Neural crest cell (in vitro differentiated cells): ENCODE measurements around the gene CEP120. TPM values are rescaled to one million over a fixed set of nuclear protein-coding genes. Genes with fewer than 3 reads are reported as not detected.
"Not testable (repeated sequence)": the region's sequence is repeated elsewhere in the genome, so short reads cannot be mapped to it uniquely, and the experiment has no call there.

Experiments
- DNase-seq: peaks from one replicate; pipeline ENCODE4 v3.0.0; 2021; ENCODE audit warnings: low read depth, mixed read lengths, low spot score
- H3K27ac Mint-ChIP-seq: one replicate; pipeline ENCODE4 v1.8.0; 2021; ENCODE audit warnings: mild to moderate bottlenecking, mixed read lengths; ENCODE audit not compliant: unreplicated experiment
- H3K27me3 Mint-ChIP-seq: 2 replicates; pipeline ENCODE4 v1.8.0; 2021; ENCODE audit warnings: low read depth, mild to moderate bottlenecking, mixed read lengths
- H3K36me3 Mint-ChIP-seq: 2 replicates; pipeline ENCODE4 v1.8.0; 2021; ENCODE audit warnings: low read depth, mild to moderate bottlenecking, mixed read lengths
- H3K4me1 Mint-ChIP-seq: 2 replicates; pipeline ENCODE4 v1.8.0; 2021; ENCODE audit warnings: mixed read lengths
- H3K4me3 Mint-ChIP-seq: one replicate; pipeline ENCODE4 v1.8.0; 2021; ENCODE audit warnings: mild to moderate bottlenecking, mixed read lengths
- H3K9me3 Mint-ChIP-seq: 2 replicates; pipeline ENCODE4 v1.8.0; 2021; ENCODE audit warnings: mixed read lengths
- total RNA-seq: library from RNA; stranded (reverse); gene quantifications from 2 replicates; pipeline ENCODE4 v1.2.1, GENCODE V29; 2021
- TF ChIP-seq, protein P1 (sequence below): fragments of 200-600 bp; sonication (generic); conservative IDR thresholded peaks from 2 replicates; pipeline ENCODE4 v1.5.0; 2021; ENCODE audit warnings: antibody characterized with exemption, mild to moderate bottlenecking

The CEP120 gene
- total RNA-seq, 1 donor from 2014 or later = 26.0 TPM

DNA sequence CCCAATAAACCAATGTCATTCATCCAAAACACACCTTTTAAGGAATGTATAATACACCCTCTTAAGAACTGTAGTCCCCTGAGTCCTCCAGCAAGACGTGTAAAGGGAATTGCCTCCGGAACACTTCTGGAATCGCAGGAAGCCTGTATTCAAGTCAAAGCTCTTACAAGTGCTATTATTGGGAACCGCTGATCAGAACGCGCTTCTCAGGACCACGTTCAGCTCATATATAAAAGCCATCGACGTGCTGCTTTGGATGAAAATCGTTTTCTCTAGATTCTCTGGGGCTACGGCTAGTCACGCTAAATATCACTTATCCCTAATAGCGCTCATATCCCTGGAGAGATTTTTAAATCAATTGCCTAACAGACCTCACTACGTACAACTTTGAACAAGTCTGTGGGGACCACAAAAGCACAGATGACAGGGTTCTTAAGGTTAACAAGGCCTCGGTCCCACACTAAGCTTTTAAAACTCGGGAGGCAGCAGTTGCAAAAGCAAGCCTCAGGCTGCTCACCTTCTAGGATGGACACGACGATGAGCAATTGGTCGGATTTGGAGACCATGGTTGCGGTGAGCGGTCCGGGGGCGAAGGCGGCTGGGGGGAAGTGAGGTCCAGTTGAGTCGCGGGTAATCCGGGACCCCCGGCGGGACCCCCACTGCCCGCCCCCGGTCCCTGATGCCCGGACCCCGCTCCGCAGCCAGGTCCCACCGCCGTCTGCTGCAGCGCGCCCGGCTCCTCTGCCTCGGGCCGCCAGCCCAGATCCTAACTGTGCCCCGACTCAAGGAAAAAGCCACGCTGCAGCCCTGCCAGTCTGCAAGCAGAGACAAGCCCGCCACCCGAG is 548 bp downstream of the CEP120 start:
- Mint-ChIP-seq H3K9me3 (no peaks in the 10 kb centered on the region), H3K27me3 (no peaks in the 10 kb centered on the region), H3K4me3 (no peak overlapping the region), H3K27ac (no peak overlapping the region), H3K36me3 (peaks cover 1% of the 10 kb centered on the region), H3K4me1 (peaks cover 17% of the 10 kb centered on the region)
- TF ChIP-seq, protein P1, sequence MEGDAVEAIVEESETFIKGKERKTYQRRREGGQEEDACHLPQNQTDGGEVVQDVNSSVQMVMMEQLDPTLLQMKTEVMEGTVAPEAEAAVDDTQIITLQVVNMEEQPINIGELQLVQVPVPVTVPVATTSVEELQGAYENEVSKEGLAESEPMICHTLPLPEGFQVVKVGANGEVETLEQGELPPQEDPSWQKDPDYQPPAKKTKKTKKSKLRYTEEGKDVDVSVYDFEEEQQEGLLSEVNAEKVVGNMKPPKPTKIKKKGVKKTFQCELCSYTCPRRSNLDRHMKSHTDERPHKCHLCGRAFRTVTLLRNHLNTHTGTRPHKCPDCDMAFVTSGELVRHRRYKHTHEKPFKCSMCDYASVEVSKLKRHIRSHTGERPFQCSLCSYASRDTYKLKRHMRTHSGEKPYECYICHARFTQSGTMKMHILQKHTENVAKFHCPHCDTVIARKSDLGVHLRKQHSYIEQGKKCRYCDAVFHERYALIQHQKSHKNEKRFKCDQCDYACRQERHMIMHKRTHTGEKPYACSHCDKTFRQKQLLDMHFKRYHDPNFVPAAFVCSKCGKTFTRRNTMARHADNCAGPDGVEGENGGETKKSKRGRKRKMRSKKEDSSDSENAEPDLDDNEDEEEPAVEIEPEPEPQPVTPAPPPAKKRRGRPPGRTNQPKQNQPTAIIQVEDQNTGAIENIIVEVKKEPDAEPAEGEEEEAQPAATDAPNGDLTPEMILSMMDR = no peak
- no peak for DNase-seq

DNA sequence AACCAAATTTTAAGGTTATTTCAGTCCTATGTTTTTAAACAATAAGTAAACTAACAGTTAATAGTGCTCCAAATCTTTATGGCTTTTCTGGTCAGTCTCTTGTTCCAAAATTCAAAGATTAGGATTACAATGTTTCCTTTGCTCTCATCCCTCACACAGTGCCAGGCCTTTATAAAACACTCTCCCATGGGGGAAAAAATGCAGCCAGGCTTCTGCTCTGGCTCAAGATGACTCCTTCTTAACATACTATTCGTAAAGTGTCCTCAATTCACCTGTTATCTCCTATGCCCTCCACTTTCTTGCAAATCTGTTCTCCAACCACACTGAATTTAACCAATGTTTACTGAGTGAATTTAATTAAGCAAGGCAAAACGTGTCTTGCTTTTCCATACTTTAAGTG is 1.4 kb downstream of the CEP120 start:
- H3K27ac Mint-ChIP-seq = no peak overlapping the region
- TF ChIP-seq, protein P1 = no peak
- no peaks in the 10 kb centered on the region for H3K27me3 Mint-ChIP-seq
- no peaks in the 10 kb centered on the region for H3K9me3 Mint-ChIP-seq
- no peak overlapping the region for H3K4me3 Mint-ChIP-seq
- H3K4me1 Mint-ChIP-seq = peaks cover 17% of the 10 kb centered on the region
- H3K36me3 Mint-ChIP-seq = peaks cover 3% of the 10 kb centered on the region
- DNase-seq = no peak

DNA sequence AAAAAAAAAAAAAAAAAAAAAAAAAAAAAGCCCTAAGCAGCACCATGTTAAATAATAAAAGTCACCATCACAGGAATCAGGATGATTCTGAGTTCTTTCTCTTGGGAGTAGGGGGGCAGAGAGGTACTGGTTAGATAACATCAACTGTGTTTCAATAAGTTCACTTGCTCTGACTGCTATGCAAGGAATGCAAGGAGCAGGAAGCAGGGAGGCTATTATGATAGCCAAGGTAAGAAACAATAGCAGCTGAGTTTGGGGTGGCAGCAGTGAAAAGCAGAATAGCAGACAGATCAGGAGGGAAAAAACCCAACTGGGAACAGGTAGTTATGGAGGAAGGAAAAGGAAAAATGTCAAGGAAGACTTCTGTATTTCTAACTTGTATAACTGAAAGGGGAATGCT is 8.2 kb downstream of the CEP120 start:
- no peak for DNase-seq
- no peak overlapping the region for H3K27ac Mint-ChIP-seq
- no peak overlapping the region for H3K4me3 Mint-ChIP-seq
- H3K4me1 Mint-ChIP-seq = peaks cover 3% of the 10 kb centered on the region
- no peaks in the 10 kb centered on the region for H3K9me3 Mint-ChIP-seq
- TF ChIP-seq, protein P1 = no peak
- H3K27me3 Mint-ChIP-seq = no peaks in the 10 kb centered on the region
- peaks cover 18% of the 10 kb centered on the region for H3K36me3 Mint-ChIP-seq

DNA sequence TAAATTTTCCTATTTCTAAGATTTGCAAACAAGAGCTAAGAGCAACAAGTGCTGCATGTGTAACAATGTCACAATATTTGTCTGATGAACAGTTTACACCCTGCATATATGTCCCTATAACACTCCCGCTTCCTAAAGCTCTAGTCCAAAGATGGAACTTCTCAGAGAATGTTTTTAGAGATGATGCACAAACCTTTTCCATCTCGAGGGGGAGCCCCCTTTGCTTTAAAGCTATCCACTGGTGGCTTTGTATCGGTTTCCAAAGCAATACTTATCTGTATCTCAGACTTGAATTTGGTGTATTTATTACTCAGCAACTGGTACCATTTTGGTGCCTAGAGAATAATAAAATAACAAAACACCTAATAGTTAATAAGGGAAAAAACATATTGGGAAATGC is 11.0 kb downstream of the CEP120 start:
- H3K27me3 Mint-ChIP-seq = no peaks in the 10 kb centered on the region
- no peak overlapping the region for H3K4me3 Mint-ChIP-seq
- TF ChIP-seq, protein P1 = no peak
- H3K4me1 Mint-ChIP-seq = no peaks in the 10 kb centered on the region
- H3K9me3 Mint-ChIP-seq = no peaks in the 10 kb centered on the region
- no peak overlapping the region for H3K27ac Mint-ChIP-seq
- no peak for DNase-seq
- H3K36me3 Mint-ChIP-seq = peaks cover 15% of the 10 kb centered on the region

DNA sequence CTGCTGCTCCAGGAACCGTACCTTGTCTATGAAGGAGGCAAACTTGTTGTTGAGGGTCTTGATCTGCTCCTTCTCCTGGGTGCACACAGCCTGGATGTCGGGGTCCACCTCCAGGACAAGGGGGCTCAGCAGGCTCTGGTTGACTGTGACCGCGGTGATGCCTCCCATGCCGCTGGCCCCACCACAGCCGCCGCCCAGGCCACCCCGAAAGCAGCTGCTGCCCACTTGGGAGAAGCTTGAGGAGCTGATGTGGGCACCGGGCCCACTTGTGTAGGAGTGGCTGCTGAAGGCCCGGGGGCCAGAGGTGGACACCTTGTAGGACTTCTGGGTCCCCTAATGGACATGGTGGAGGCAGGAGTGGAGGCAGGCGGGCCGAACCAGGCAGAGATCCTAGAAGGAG is 21.2 kb downstream of the CEP120 start:
- H3K4me3 Mint-ChIP-seq, DNase-seq, H3K9me3 Mint-ChIP-seq, H3K27ac Mint-ChIP-seq, H3K27me3 Mint-ChIP-seq, H3K4me1 Mint-ChIP-seq: not testable (repeated sequence)
- H3K36me3 Mint-ChIP-seq = peaks cover 19% of the 10 kb centered on the region

DNA sequence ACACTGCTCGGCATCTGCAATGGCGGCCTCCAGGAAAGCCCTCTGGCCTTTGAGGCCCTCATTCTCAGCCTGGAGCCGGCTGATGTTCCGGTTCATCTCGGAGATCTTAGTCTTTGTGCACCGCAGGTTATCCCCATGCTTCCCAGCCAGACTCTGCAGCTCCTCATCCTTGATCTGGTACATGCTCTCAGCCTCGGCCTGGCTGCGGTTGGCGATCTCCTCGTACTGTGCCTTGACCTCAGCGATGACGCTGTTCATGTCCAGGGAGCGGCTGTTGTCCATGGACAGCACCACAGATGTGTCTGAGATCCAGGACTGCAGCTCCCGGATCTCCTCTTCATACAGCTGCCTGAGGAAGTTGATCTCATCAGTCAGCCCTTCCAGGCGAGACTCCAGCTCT is 21.9 kb downstream of the CEP120 start:
- no peak overlapping the region for H3K4me3 Mint-ChIP-seq
- no peak for DNase-seq
- no peaks in the 10 kb centered on the region for H3K4me1 Mint-ChIP-seq
- no peaks in the 10 kb centered on the region for H3K27me3 Mint-ChIP-seq
- H3K27ac Mint-ChIP-seq = no peak overlapping the region
- TF ChIP-seq, protein P1 = no peak
- H3K36me3 Mint-ChIP-seq = peaks cover 25% of the 10 kb centered on the region
- H3K9me3 Mint-ChIP-seq = no peaks in the 10 kb centered on the region

DNA sequence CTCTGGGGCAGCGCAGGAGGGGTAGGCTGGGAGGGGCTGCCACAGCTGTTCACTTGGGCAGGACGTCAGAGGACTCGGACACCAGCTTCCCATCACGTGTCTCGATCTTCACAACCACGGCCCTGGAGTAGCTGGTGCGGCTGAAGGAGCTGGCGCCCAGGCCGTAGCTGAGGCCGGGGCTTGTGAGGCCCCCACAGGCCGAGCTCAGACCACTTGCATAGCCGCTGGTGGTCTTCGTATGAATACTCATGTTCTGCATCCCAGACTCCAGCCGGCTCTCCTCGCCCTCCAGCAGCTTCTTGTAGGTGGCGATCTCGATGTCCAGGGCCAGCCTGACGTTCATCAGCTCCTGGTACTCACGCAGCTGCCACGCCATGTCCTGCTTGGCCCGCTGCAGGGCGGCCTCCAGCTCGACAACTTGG is 22.3 kb downstream of the CEP120 start:
- H3K9me3 Mint-ChIP-seq, H3K27ac Mint-ChIP-seq, DNase-seq, H3K27me3 Mint-ChIP-seq, H3K4me3 Mint-ChIP-seq, H3K4me1 Mint-ChIP-seq: not testable (repeated sequence)
- H3K36me3 Mint-ChIP-seq = peaks cover 25% of the 10 kb centered on the region
